PC-3 (cell line): ENCODE data around the gene TAPBPL. TPM values are rescaled to one million over a fixed set of nuclear protein-coding genes. Genes with fewer than 3 reads are reported as not detected.
"Not testable (repeated sequence)": the region's sequence is repeated elsewhere in the genome, so short reads cannot be mapped to it uniquely, and the experiment has no call there.

Experiments used
- ATAC-seq: fragments of 200-7000 bp; cut with Tn5 transposase; 2 replicates; pipeline ENCODE4 v1.9.1; 2020; ENCODE audit warnings: mild to moderate bottlenecking, moderate library complexity
- BruUV-seq: library from RNA; stranded (reverse); fragments of 400-500 nt; replicated peaks from 2 replicates; lab custom pipeline; 2021; lab: Mats Ljungman, UMichigan
- CTCF ChIA-PET: fragments of 300-600 bp; sonication (Branson Sonifier 250); formaldehyde crosslinking; loops from one replicate; lab custom pipeline; 2022; ENCODE audit warnings: antibody characterized with exemption; lab: Charles Lee
- POLR2A ChIA-PET: fragments of 300-600 bp; sonication (Branson Sonifier 250); formaldehyde crosslinking; loops from one replicate; lab custom pipeline; 2022; ENCODE audit warnings: antibody characterized with exemption; ENCODE audit not compliant: unreplicated experiment; lab: Charles Lee
- DNase-seq: peaks from one replicate; pipeline ENCODE4 v3.0.0-alpha.2; 2015
- H2AFZ ChIP-seq: fragments of 300-600 bp; sonication (generic); 2 replicates; pipeline ENCODE4 v1.6.0; 2016; ENCODE audit warnings: antibody characterized with exemption, low read length
- H3F3A ChIP-seq: fragments of 300-600 bp; sonication (generic); one replicate; pipeline ENCODE4 v1.6.0; 2017; ENCODE audit warnings: antibody characterized with exemption, low read length, control low read depth, mild to moderate bottlenecking; ENCODE audit not compliant: unreplicated experiment
- H3K27ac ChIP-seq: fragments of 300-600 bp; sonication (generic); 2 replicates; pipeline ENCODE4 v1.5.1; 2016; ENCODE audit warnings: mild to moderate bottlenecking, low read length
- H3K27me3 ChIP-seq: fragments of 300-600 bp; sonication (generic); 2 replicates; pipeline ENCODE4 v1.6.1; 2016; ENCODE audit warnings: low read length, mixed read lengths
- H3K36me3 ChIP-seq: fragments of 300-600 bp; sonication (generic); 2 replicates; pipeline ENCODE4 v1.6.1; 2016; ENCODE audit warnings: low read depth, mixed run types, low read length, mixed read lengths
- H3K4me1 ChIP-seq: fragments of 300-600 bp; sonication (generic); 2 replicates; pipeline ENCODE4 v1.5.1; 2016; ENCODE audit warnings: low read length; ENCODE audit not compliant: insufficient read depth
- H3K4me2 ChIP-seq: fragments of 300-600 bp; sonication (generic); 2 replicates; pipeline ENCODE4 v1.6.0; 2016; ENCODE audit warnings: low read length
- H3K4me3 ChIP-seq: fragments of 300-600 bp; sonication (generic); 2 replicates; pipeline ENCODE4 v1.5.1; 2016; ENCODE audit warnings: mild to moderate bottlenecking, low read length, mixed read lengths
- H3K79me2 ChIP-seq: fragments of 300-600 bp; sonication (generic); 2 replicates; pipeline ENCODE4 v1.6.1; 2017; ENCODE audit warnings: low read length, mixed read lengths
- H3K9ac ChIP-seq: fragments of 300-600 bp; sonication (generic); 2 replicates; pipeline ENCODE4 v1.6.0; 2016; ENCODE audit warnings: mild to moderate bottlenecking, low read length
- H3K9me2 ChIP-seq: fragments of 300-600 bp; sonication (generic); replicated peaks from 2 replicates; pipeline ENCODE4 v1.6.1; 2016; ENCODE audit warnings: mixed run types, low read length, mixed read lengths
- H3K9me3 ChIP-seq: fragments of 300-600 bp; sonication (generic); 2 replicates; pipeline ENCODE4 v1.6.1; 2016; ENCODE audit warnings: low read length, mixed read lengths
- H4K20me1 ChIP-seq: fragments of 300-600 bp; sonication (generic); 2 replicates; pipeline ENCODE4 v1.6.1; 2016; ENCODE audit warnings: low read length, mixed read lengths
- CTCF ChIP-seq: fragments of 300-600 bp; sonication (generic); conservative IDR thresholded peaks from 2 replicates; pipeline ENCODE4 v1.5.1; 2017; ENCODE audit warnings: antibody characterized with exemption, low read depth, mild to moderate bottlenecking, low read length
- EZH2 ChIP-seq: fragments of 300-600 bp; sonication (generic); IDR thresholded peaks from one replicate; pipeline ENCODE4 v1.6.1; 2017; ENCODE audit warnings: antibody characterized with exemption, mild to moderate bottlenecking, low read length; ENCODE audit not compliant: unreplicated experiment
- EZH2phosphoT487 ChIP-seq: fragments of 300-600 bp; sonication (generic); IDR thresholded peaks from 2 replicates; pipeline ENCODE4 v1.6.1; 2018; ENCODE audit warnings: mild to moderate bottlenecking, antibody characterized with exemption, low read length, borderline replicate concordance
- intact Hi-C: fragments of 100-400 bp; cut with micrococcal nuclease; formaldehyde crosslinking; loops from 2 replicates; pipeline ENCODE4 v1.9.0; 2023
- total RNA-seq: library from RNA; depleted of rRNA; stranded (reverse); fragments of >200 nt; gene quantifications from 2 replicates; pipeline ENCODE4 v1.2.3, GENCODE V29; 2014

TAPBPL gene
- total RNA-seq, 1 experiment from 2014 or later: 0.47 TPM

GRCh38 chr12:6472491-6472890, 20.6 kb downstream of the TAPBPL start:
- CTCF ChIA-PET: no interaction called here
- POLR2A ChIA-PET: no interaction called here
- no peak overlapping the region for H3K4me2 ChIP-seq

GRCh38 chr12:6475233-6475975, 23.6 kb downstream of the TAPBPL start:
- H3K27ac ChIP-seq, DNase-seq, BruUV-seq: not testable (repeated sequence)

More at GRCh38 chr12:6472491-6472890, 20.6 kb downstream of the TAPBPL start:
- Histone ChIP-seq H3K9ac (no peak overlapping the region), H3K27ac (no peak overlapping the region), H3K27me3 (no peaks in the 10 kb centered on the region), H3K9me2 (no peaks in the 10 kb centered on the region), H3F3A (no peaks in the 10 kb centered on the region), H2AFZ (no peak overlapping the region), H3K4me3 (no peak overlapping the region), H4K20me1 (no peaks in the 10 kb centered on the region), H3K36me3 (no peaks in the 10 kb centered on the region), H3K79me2 (peaks cover 11% of the 10 kb centered on the region), H3K4me1 (peaks cover 25% of the 10 kb centered on the region), H3K9me3 (no peaks in the 10 kb centered on the region)
- no peak for ATAC-seq
- BruUV-seq: no TSS peak
- no peak for TF ChIP-seq EZH2phosphoT487
- TF ChIP-seq CTCF: no peak
- TF ChIP-seq EZH2: no peak
- DNase-seq: no peak
- intact Hi-C loops: no loop called here

GRCh38 chr12:6476489-6476888, 24.6 kb downstream of the TAPBPL start:
- no peak for ATAC-seq
- H2AFZ ChIP-seq: no peak overlapping the region
- H3K9me3 ChIP-seq: no peaks in the 10 kb centered on the region
- no TSS peak for BruUV-seq
- H3K9ac ChIP-seq: no peak overlapping the region
- ChIA-PET CTCF (no interaction called here), POLR2A (no interaction called here)
- intact Hi-C loops: no loop called here
- no peak for TF ChIP-seq EZH2phosphoT487
- no peak for TF ChIP-seq EZH2
- TF ChIP-seq CTCF: no peak
- H3K4me1 ChIP-seq: no peaks in the 10 kb centered on the region; the same call in 1 of the 2 replicates
- no peaks in the 10 kb centered on the region for H3K9me2 ChIP-seq
- DNase-seq: no peak
- no peaks in the 10 kb centered on the region for H3K79me2 ChIP-seq
- H3K4me3 ChIP-seq: no peak overlapping the region
- no peak overlapping the region for H3K4me2 ChIP-seq
- H4K20me1 ChIP-seq: no peaks in the 10 kb centered on the region
- no peak overlapping the region for H3K27ac ChIP-seq
- H3F3A ChIP-seq: no peaks in the 10 kb centered on the region
- H3K36me3 ChIP-seq: no peaks in the 10 kb centered on the region
- no peaks in the 10 kb centered on the region for H3K27me3 ChIP-seq

More at GRCh38 chr12:6475233-6475975, 23.6 kb downstream of the TAPBPL start:
- H3K79me2 ChIP-seq, H3K9ac ChIP-seq, H3K27me3 ChIP-seq, H3K9me3 ChIP-seq, H3F3A ChIP-seq, POLR2A ChIA-PET, CTCF ChIA-PET, H2AFZ ChIP-seq, H3K4me3 ChIP-seq, H3K9me2 ChIP-seq, H3K4me2 ChIP-seq, H3K36me3 ChIP-seq, H4K20me1 ChIP-seq, H3K4me1 ChIP-seq, intact Hi-C loops, ATAC-seq: not testable (repeated sequence)

- H3K27me3 ChIP-seq, H3F3A ChIP-seq, H3K9me2 ChIP-seq, CTCF ChIA-PET, DNase-seq, BruUV-seq, H3K4me2 ChIP-seq, H4K20me1 ChIP-seq, H2AFZ ChIP-seq, H3K9ac ChIP-seq, POLR2A ChIA-PET, ATAC-seq, H3K4me1 ChIP-seq, H3K27ac ChIP-seq, H3K79me2 ChIP-seq, intact Hi-C loops, H3K4me3 ChIP-seq, H3K9me3 ChIP-seq, H3K36me3 ChIP-seq: not testable (repeated sequence)
Measured at GRCh38 chr12:6477601-6478377, 25.9 kb downstream of the TAPBPL start.
